Stimulated activated CD4-positive, alpha-beta T cell treated with anti-CD3 and anti-CD28 coated beads, Interleukin-1b, Interleukin-23, amount 100 ng/mL, for 48 hours (primary cell): ENCODE results near the gene LIMD2.
"Not testable (repeated sequence)": the region's sequence is repeated elsewhere in the genome, so short reads cannot be mapped to it uniquely, and the experiment has no call there.

Experiments used
- DNase-seq: peaks from one replicate; pipeline ENCODE4 v3.0.0-alpha.2; 2020

Gene LIMD2

DNA sequence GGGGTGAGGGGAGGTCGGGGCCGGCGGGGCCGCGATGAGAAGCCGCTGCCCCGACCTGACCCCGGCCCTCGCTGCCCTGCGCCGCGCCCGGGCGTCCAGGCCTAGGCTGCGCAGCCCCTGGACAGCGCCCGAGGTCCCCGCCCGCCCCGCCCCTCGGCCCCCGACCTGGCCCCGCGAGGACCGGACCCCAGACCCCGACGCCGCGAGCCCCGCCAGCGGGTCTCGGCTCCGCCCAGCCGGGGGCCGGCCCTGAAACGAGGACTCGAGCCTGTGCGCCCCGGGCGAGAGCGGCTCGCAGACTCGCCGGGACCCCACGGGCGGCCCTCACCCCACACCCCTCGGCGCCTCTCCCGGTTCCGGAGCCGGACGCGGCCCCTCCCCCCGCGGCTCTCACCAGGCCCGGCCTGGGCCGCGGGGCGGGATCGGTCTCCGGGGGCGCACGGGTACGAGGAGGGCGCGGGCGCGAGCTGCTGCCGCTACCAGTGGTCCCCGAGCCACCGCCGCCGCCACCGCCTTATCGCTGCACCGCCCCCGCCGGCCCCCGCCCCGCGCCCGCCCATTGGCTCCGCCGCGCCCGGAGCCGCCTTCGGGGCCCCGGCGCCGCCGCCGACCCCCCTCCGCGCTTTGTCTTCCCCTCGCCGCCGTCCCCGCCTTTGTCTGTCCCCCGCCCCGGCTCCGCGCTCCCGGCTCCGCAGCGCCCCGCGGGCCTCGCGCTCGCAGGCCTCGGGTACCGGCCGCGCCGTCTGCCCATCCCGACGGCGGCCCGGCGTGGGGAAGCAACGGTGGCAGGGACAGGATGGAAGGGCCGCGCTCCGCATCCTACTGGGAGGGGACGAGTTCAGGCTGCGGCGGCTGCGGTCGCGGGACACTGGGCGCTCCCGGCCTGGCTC is at the start of gene LIMD2:
Gene LIMD2 (minus strand): TSS at position 488 of the 890 bp plus-strand sequence. CDS start 827 bp downstream, outside the sequence.
- peak; percentile 70 for DNase-seq

DNA sequence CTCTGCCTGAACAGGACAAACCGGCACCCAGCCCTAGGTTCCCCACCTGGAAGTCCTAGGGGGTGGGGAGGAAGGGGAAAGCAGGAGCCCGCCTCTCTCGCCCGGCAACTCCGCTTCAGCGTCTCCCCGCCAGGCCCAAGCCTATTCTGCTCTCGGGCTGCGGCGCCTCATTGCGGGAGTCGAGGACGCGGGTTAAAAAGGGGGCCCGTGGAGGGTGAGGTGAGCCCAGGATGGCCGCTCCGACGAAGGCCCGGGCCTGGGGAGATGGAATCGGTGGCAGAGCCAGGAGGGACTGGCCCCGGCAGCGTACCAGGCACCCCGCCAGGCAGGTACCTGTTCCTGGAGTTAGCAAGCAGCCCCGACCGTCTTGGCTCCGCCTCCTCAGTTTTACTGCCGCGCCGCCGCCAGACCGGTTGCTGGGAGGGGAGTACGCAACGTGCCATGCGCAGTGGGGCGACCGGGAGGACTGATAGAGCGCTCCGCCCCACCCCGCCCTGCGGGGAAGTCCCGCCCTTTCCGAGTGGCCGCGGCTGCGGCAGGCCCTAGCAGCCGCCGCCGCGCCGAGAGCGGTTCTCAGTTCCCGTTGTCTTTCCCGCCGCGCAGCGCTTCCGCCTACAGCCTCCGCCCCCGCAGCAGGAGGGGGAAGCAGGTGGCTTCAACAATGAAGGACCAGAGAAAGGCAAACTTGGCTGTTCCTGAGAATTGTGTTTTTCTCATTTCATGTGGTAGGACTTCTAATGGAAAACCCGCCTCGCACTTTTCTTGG is 41.7 kb upstream of the LIMD2 start, which contains the start of gene STRADA:
Gene STRADA (minus strand): TSS at position 392 of the 766 bp plus-strand sequence. CDS start 13,430 bp downstream, outside the sequence.
- DNase-seq = peak; percentile 99

DNA sequence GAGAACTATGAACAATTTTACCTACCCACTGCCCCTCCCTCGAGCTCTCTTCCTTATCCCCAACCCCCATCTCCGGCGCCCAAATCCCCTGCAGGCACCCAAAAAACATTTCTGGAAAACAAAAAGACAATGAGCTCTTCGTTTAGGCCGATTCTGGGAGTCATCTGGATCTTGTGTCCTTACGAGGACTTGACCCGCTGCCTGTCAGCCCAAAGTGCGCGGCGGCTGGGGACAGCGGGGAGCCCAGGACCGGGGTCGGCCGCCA is 41.1 kb upstream of the LIMD2 start:
- no peak for DNase-seq

DNA sequence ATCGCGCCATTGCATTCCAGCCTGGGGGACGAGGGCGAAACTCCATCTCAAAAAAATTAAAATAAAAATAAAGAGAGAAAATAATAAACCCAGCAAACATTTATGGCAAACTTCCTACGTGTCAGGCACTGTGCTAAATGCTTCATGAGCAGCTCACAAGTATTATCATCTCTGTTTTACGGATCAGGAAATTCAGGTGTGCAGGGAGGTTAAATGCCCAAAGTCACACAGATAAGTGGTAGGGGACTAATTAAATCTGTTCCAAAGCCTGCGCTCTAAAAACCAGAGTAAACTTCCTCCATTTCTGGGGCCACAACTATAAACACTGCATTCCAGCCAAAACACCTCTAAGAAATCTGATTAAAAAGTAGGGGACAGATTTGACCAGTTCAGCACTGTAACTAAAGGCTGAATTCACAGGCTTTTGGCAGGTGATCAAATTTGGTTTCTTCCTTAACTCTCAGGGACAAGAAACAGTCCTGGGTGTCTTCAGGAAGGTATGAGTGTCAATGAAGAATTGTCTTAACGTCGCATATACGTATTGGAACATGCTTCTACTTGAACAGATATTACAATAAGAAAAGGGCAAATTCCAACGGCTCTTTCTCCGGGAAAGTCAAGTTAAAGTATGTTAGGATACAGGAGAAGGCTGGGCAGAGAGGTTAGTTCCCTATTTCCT is 40.7 kb upstream of the LIMD2 start:
- no peak for DNase-seq

DNA sequence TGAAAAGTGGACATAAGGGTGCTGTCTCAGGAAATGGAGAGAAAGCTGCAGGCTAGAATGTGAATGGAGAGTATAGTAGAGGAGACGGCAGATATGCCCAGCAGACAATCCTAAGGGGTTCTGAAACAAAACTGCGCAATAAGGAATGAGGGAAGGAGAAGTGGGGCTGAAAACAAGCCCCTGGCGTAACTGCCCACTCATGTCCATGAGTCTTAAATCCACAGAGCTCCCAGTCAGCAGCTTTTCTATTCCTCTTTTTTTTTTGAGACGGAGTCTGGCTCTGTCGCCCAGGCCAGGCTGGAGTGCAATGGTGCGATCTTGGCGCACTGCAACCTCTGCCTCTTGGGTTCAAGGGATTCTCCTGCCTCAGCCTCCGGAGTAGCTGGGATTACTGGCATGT is 35.8 kb upstream of the LIMD2 start:
- no peak for DNase-seq

DNA sequence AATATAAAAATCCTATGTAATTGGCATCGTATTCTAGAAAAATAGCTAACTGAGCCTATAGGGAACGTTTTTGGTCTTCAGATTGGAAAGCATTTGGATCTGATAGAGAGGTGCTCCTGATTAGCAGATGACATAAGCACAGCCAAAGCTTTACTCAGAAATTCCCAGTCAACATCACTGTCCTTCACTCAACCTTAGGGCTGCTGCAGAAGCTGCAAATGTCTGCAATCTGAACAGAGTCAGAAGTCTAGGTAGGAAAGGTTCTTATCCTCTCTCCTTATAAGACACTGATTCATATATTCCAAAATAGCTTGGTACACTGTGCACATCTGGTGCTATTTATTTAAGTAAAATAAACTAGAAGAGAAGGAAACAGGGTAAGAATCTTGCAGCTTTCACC is 22.5 kb upstream of the LIMD2 start:
- DNase-seq = no peak

DNA sequence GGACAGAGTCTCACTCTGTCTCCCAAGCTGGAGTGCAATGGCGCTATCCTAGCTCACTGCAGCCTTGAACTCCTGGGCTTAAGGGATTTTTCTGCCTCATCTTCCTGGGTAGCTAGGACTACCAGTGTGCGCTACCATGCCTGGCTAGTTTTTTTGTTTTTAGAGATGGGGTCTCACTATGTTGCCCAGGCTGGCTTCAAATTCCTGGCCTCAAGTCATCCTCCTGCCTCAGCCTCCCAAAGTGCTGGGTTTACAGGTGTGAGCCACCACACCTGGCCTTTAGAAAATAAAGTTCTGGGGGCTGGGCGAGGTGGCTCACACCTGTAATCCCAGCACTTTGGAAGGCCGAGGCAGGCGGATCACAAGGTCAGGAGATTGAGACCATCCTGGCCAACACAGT is 20.3 kb upstream of the LIMD2 start:
- not testable (repeated sequence) for DNase-seq

DNA sequence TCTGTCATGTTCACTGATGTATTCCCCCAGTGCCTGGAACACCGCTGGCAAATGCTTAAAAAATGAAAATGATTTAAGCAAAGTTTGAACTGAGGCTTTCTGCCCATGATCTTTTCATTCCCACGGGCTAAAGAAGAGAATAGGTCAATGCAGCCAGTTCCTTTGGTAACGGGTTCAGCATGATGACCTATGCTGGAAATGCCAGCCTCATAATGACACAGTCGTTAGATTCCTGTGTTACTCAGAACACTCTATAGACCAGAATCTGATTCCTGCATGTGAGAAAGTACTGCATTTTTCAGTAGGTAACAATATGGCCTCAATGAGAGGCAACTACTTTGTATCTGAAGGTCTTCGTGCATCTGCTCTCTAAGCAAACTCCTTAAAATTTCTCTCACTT is 19.1 kb upstream of the LIMD2 start:
- DNase-seq = no peak

DNA sequence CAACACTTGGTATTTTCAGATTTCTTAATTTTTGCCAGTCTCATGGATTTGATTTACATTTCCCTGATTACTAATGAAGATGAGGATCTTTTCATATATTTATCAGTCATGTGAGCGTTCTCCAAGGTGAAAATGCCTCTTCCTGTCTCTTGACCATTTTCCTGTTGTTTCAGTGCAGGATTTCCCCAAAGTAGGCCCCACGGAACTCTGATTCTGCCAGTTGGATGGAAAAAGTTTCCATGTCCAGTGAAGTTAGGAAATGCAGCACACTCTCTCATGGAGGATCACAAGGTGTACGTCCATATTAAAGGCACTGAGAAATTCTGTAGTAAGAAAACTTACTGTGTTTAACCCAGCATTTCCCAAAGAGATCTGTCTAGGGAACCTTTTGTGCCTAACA is 16.5 kb upstream of the LIMD2 start:
- DNase-seq = no peak

DNA sequence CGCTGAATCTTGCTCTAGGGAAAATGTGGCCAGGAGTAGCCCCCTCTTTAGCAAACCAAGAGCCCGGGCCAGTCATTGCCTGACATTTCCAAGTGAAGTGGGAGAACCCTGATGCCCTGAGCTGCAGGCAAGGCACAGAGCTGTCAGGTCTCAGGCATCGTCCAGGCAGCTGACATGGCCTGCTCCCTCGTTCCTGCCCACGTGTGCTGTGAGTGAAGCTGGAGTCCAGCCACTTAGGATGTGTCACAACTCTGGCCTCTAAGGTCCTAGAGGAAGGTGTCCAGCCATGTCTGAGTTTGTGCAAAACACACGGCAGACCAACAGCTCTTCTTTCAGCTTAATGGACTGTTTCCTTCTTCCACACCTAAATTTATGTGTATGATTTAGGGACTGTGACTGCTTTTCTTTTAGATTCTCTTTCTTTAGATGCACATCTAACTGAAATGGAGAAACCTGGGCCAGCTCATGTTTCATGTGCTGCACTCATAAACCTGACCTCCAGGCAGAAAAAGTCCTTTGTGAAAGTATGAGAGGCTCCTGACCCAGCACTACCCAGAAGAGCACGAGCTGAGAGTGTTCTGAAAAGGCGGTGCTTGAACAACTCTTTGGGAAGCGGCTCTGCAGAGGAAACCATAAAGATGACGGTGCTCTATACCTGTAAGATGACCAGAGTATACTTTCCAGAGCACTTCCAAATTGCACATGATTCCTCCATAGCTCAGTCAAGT is 14.8 kb upstream of the LIMD2 start:
- no peak for DNase-seq

DNA sequence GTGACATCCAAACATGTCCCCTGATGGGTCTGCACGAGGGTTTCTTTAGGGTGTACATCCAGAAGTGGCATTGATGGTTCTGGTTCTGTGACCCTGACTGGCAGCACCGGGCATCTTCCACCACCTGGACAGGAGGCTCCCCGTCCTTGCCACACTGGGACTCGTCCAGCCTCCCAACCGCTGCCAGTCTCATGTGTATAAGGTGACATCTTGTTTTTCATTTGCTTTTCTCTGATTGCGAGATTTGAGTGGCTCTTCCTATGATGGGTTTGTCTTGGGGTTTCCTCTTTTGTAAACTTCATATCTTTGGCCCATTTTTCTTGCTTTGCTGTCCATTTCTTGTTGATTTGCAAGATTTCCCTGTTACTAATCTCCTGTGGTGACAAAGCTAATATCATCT is 9.2 kb upstream of the LIMD2 start:
- no peak for DNase-seq

DNA sequence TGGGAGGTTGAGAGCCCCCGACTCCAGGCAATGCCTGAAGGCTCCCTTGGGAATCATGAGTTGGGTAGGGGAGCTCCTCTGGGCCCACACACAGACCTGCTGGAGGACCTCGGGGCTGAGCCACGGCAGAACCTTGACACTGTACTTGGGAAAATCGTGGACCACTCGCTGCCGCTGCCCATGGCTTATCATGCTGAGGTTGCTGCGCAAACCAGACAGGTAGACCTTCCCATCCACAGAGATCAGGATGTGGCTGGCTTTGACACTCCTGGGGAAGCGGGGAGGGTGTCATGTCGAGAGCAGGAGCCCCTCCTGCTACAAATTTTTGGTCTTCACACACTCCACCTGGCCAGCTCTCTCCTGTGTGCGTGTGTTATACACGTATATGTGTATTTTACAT is 7.2 kb upstream of the LIMD2 start:
- no peak for DNase-seq

DNA sequence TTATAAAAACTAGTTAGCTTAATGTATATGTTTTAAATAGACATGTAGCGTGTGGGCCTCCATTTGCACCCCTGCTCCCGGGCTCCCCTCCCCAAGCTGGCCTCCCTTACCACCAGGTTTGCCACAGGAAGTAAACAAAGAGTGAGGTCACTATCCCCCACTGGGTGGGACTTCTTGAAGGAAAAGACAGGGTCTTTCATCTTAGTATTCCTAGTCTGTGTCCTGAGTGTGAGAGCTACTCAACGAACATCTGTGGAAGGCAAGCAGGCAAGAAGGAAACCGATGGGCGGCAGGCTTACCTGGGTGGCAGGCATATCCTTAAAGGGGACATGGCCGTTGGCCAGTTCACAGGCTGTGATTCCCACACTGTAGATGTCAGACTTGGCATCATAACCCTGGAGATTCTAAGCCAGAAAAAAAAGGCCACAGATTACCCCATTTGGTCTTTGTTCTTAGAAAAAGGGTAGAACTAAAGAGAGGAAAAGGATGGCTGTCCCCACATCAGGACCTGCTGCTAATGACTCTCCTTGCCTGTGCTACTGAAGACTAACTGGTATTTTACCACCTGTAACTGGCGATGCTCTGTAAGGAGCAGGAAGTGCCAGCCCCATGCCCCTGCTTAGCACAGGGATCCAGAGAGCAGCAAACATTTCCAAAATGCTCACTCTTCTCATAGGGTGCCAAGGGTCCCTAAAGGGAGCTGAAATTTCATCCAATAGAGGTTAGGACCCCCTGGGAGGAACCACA is 6.6 kb upstream of the LIMD2 start:
- DNase-seq = no peak

DNA sequence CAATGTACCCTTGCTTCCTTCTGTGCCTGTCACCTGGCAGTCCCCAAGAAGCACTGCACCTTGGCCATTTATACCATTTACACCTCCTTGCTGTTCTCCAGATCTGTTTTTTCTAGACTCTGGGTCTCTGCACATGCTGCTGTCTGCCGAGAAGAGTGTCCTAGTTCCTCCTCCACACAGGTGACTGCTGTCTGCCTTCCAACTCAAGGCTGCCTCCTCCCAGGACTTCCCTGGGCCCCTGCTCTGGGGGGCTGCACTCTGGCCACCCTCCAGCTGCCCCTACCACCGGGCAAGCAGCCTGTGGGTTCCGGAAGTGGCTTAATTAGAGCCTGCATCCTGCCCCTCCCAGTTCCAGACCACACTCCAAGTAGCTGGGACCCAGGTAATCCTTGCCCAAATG is 5.7 kb upstream of the LIMD2 start:
- DNase-seq = no peak

DNA sequence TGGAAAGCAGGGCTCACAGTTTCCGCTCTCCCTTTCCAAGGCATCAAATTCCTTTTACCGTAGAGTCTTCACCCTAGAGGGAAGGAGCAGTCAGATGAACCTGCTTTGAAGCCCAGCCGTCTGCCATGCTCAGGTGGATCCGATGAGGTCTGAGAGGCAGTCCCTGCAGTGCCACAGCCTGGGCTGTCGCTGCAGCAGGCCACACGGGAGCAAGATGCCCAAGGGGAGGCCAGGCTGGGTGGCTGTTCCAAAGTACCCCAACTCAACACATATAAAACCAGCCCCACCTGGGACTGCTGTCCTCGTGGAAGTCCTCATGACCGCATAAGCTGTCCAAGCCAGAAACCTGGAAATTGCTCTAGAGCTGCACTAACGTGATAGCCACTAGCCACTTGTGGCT is 4.9 kb upstream of the LIMD2 start:
- no peak for DNase-seq

DNA sequence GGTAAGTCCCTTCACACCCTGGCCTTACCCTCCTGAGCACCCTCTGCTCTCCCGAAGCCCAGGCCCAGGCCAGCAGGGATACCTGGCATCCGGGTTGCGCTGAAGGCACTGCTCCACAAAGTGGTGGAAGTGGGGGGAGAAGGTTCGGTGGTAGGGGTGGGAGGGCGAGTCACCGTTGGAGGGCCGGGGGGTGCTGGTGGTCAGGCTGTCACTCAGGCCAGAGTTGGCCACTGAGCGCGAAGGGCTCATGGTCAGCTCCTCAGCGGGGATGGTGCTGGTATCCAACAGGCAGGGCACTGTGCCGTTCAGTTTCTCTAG is 4.3 kb upstream of the LIMD2 start:
- no peak for DNase-seq

DNA sequence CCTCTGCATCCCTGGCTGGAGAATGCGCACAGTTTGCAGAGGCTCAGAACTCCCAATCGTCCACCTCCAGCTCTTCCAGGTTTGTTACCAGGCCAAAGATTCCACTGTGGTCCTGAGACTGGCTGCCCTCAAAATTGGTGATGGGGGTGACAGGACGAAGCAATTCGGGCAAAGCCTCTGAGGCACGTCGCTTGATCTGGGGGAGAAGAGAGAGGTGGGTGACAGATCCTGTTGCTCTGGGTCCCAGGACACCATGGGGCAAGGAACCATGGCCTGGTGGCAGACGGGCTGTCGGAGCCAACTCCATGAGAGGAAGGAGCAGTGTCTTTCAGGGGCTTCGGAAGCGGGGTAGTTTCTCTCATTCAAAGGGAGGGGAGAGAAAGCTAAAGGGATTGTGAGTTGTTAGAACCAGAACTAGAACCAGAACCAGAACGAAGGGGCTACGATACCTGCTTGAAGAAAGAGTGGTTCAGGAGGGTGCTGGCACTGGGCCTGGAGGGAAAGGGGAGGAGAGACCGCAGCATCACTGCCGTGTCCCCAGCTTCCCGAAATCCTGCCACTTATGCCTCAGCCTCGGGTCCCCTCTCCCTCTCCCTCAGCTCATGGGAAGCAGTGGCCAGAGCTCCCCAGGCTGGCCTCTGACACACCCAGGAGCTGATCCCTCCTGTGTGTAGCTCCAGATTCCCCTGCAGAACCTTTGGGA is 3.8 kb upstream of the LIMD2 start:
- no peak for DNase-seq

DNA sequence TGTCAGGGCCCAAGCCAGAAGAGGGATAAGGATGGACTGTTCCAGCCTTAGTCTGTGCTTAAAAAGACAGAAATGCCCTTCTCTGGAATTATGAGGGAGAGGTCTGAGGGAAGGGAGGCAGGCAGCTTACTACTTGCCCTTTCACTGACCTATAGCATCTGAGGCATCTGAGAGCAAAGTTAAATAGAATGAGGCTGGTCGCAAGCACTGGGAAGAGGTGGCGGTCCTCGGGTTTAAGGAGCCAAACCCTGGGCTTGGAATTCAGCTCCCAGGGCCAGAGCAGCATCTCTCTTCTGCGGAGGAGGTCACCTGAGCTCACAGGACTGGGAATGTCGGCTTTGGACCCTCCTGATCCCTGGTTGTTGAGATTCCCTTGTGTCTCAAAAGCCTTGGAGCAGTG is 3.1 kb upstream of the LIMD2 start:
- DNase-seq = no peak

DNA sequence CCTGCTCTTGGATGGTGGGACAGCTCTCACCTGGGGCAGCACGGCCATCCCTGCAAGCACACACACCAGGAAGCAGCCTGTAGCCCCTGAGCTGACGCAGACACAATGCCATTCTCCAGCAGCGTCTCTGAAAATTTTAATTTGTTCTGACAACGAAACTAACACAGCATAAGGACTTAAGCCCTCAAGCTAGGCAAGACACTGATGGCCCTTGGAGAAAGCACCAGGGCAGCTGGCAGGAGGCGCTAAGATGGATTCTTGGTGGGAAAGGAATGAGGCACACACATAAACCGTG is 2.7 kb upstream of the LIMD2 start:
- DNase-seq = no peak

DNA sequence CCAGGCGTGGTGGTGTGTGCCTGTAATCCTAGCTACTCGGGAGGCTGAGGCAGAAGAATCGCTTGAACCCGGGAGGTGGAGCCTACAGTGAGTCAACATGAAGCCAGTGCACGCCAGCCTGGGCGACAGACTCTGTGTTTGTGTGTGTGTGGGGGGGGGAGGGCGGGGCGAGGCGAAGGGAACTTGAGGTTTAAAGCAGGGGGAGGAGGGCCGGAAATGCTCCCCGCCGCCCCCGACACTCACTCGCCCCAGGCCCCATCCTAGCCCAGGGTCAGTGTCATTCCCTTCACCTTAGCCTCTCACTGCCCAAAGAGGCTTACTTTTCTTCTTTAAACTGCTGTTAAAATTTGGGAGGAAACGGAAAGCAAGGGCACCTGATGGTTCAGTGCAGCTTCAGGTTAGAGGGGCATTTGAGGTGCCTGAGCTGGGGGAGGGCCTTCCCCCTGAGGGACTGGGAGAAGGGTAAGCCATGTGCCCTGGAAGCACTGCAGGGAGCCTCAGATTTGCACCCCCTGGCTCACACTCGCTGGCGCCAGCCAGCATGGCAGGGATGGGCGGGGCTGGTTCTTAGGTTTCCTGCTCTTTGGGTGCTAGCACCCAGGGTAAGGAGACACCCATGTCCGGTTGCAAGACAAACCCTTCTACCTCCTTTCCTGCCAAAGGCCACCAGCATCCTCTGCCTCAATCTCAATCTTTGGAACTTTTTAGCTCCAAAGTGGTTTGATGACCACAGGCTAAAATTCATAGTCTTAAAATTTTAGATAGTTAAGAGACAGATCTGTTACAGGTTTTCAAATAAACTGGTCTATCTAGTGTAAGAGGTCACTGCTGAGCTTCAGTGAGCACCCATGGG is 2.2 kb upstream of the LIMD2 start:
- DNase-seq = peak; percentile 84

DNA sequence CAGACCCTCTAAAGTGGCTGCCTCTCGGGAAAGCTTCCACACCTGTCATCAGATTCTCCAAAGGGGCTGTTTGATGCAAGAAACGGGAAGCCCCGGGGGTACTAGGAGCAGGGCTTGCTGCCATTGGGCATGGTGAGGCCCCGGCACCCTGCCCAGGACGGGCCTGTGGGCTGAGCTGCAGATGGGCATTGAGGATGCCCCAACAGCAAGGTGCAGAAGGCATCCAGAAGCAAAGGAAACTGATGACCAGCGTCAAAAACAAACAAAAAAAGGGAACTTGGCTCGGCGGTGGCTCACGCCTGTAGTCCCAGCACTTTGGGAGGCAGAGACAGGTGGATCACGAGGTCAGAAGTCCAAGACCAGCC is 1.5 kb upstream of the LIMD2 start:
- no peak for DNase-seq
